T-helper 17 cell (primary cell): Measurements from ENCODE around the gene AQP12B. TPM values are rescaled to one million over a fixed set of nuclear protein-coding genes. Genes with fewer than 3 reads are reported as not detected.

Experiments used
- ATAC-seq: fragments of 150-1000 bp; cut with Tn5 transposase; 2 replicates; pipeline ENCODE4 v1.10.0; 2021; ENCODE audit warnings: mild to moderate bottlenecking, moderate library complexity
- DNase-seq, 3 donors: peaks; one replicate each; pipeline versions ENCODE4 v3.0.0 to v3.0.0-alpha.2; 2020 to 2021
- H3K9me3 ChIP-seq: one replicate; pipeline ENCODE4 v1.7.0; 2013; ENCODE audit warnings: low read length, mild to moderate bottlenecking; ENCODE audit not compliant: control insufficient read depth, poor library complexity, severe bottlenecking
- H3K27ac Mint-ChIP-seq: one replicate; pipeline ENCODE4 v1.8.0; 2022; ENCODE audit warnings: mild to moderate bottlenecking, moderate library complexity, mixed read lengths
- H3K27me3 Mint-ChIP-seq: one replicate; pipeline ENCODE4 v1.8.0; 2022; ENCODE audit warnings: mixed read lengths
- H3K36me3 Mint-ChIP-seq: one replicate; pipeline ENCODE4 v1.8.0; 2022; ENCODE audit warnings: low read depth, mixed read lengths
- H3K4me1 Mint-ChIP-seq: one replicate; pipeline ENCODE4 v1.8.0; 2022; ENCODE audit warnings: mild to moderate bottlenecking, mixed read lengths
- H3K4me3 Mint-ChIP-seq: one replicate; pipeline ENCODE4 v1.8.0; 2022; ENCODE audit warnings: mild to moderate bottlenecking, moderate library complexity, mixed read lengths
- total RNA-seq, 4 donors: library from RNA in 2 of 4; stranded (reverse) in 2 of 4; gene quantifications; one replicate each; pipeline ENCODE4 v1.2.3 and lab custom pipeline; 2022 to 2026

The AQP12B gene
- total RNA-seq, 2 donors from 2014 or later: not detected

DNA sequence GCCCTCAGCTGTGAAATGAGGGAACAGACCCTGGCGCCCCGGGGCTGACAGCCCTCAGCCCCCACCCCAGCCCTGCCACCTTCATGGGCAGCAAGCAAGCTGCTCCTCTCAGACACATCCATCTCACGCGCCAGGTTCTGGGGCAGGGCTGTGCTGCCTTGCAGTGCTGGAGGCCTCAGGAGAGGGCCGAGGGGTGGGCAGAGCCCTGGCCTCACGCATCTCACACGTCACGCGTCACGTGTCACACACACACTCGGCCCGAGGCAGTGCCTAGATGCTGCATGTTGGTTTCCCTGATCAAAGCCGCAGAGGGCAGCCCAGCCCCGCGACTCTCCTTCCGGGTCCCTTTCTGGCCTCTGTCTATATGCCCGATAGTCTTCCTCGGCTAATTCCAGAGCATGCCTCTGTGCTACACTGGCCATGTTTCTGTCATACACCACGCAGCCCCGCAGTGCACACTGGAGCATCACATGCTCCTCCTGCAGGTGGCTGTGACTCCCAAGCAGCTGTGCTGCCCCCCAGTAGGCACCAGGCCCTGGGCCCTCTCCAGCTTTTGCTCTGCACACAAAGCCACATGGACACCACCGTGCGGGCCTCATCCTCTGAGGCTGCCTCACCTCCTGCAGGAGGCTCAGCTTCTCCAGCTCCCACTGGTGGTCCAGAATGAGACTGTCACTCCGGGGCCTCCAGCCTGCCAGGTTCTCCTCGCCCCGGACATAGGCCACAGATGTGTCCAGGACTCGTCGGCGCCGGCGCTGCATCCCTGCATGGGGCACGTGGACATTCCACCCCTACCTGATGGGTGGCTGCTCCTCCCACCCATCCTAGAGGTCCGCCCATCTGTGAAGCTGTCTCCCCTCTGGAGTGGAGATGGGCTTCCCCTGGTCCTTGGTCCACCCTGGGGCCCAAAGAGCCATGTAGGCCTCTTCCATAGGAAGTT, 40.4 kb upstream of the AQP12B start:
- DNase-seq (no peak), ATAC-seq (no peak)
- Mint-ChIP-seq H3K4me3 (no peak overlapping the region), H3K36me3 (no peaks in the 10 kb centered on the region), H3K27ac (no peak overlapping the region), H3K27me3 (peaks cover 7% of the 10 kb centered on the region), H3K4me1 (peaks cover 3% of the 10 kb centered on the region)
- no peaks in the 10 kb centered on the region for H3K9me3 ChIP-seq

DNA sequence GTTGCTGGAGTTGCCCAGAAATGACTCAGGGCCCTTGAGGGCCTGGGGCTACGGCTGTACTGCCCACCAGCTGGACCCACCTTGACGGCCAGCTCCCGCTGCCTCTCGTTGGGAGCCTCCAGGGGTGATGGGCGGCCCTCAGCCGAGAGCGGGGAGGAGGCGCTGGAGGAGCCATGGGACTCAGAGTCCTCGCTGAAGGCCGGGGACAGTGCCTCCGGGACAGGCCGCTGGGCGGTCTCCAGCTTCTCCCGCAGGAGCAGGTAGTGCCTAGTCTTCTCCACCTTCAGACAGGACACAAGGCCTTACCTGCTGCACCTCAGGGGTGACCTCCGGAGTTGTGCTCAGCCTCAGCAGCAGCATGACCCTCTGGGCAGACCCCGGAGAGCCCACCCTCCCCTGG, 39.7 kb upstream of the AQP12B start:
- DNase-seq: no peak
- H3K27me3 Mint-ChIP-seq: peaks cover 7% of the 10 kb centered on the region
- no peak overlapping the region for H3K4me3 Mint-ChIP-seq
- no peaks in the 10 kb centered on the region for H3K36me3 Mint-ChIP-seq
- H3K27ac Mint-ChIP-seq: no peak overlapping the region
- ATAC-seq: no peak
- no peaks in the 10 kb centered on the region for H3K9me3 ChIP-seq
- H3K4me1 Mint-ChIP-seq: peaks cover 3% of the 10 kb centered on the region

DNA sequence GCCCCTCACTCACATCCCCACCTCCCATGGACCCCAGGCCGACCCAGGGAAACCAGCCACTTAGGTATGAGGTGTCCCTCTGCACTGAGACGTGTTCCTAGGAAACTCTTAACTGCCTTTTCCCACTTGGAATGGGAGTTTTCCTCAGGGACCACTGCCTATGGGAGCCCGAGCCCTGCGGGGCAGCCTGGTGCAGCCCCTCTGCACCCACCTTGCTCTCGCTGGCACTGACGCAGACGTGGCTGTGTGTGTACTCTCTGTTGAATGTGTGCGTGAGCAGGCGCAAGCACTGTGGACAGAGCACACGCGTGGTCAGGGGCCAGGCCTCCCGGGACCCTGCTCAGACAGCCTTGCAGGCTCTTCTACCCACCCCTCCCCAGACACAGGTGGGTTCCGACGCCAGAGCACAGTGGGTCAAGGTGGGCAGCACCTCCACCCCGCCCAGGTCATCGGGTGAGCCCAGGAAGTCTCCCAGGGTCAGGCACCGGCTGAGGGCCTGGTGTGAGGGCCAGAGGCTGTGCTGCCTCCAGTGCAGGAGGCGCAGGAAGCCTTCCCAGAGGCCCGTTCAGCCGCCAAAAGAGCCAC, 39.0 kb upstream of the AQP12B start:
- peaks cover 1% of the 10 kb centered on the region for H3K4me1 Mint-ChIP-seq
- no peak overlapping the region for H3K27ac Mint-ChIP-seq
- peaks cover 7% of the 10 kb centered on the region for H3K27me3 Mint-ChIP-seq
- H3K36me3 Mint-ChIP-seq: no peaks in the 10 kb centered on the region
- H3K4me3 Mint-ChIP-seq: no peak overlapping the region
- ATAC-seq: no peak
- H3K9me3 ChIP-seq: no peaks in the 10 kb centered on the region
- no peak for DNase-seq

DNA sequence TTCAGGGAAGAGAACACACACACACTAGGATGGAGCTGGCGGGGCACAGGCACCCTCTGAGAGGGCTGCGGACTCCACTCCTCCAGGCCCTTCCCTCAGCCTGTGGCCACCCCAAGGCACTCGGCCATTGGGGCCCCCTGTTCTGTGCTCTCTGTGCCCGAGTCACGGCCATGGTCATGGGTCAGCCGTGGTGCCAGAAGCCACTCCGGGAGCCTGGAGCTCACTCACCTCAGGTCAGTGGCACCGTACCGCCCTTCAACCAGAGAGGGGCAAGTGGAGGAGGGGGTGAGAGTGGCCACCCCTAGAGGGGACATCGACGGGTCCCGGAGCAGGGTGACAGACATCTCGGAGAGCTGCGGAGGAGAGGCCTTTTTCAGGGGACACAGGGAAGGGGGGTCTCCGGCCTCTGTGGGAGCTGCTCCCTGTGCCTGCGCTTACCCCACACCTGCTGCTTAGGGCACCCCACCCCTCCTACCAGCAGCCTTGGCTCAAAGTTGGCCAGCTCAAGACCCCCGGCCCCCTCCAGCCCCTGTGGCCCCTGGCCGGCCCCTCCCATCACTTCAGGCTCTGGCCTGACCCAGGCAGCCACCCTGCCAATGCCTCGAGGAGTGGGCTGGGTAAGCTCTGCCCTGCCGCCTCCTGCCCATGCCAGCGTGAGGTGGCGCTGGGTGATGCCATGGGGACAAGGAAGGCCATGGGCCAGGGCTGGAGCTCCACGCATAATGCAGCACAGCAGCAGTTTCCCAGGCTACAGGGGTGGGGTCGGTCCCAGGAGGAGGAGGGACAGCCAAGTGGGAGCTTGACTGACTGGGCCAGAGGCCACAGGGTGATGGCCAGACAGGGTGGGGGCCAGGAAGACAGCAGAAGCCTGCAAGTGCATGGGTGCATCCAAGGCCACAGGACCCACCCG, 38.3 kb upstream of the AQP12B start:
- Mint-ChIP-seq H3K27me3 (peaks cover 7% of the 10 kb centered on the region), H3K4me3 (no peak overlapping the region), H3K4me1 (no peaks in the 10 kb centered on the region), H3K27ac (no peak overlapping the region), H3K36me3 (no peaks in the 10 kb centered on the region)
- DNase-seq (no peak), ATAC-seq (no peak)
- H3K9me3 ChIP-seq: no peaks in the 10 kb centered on the region

DNA sequence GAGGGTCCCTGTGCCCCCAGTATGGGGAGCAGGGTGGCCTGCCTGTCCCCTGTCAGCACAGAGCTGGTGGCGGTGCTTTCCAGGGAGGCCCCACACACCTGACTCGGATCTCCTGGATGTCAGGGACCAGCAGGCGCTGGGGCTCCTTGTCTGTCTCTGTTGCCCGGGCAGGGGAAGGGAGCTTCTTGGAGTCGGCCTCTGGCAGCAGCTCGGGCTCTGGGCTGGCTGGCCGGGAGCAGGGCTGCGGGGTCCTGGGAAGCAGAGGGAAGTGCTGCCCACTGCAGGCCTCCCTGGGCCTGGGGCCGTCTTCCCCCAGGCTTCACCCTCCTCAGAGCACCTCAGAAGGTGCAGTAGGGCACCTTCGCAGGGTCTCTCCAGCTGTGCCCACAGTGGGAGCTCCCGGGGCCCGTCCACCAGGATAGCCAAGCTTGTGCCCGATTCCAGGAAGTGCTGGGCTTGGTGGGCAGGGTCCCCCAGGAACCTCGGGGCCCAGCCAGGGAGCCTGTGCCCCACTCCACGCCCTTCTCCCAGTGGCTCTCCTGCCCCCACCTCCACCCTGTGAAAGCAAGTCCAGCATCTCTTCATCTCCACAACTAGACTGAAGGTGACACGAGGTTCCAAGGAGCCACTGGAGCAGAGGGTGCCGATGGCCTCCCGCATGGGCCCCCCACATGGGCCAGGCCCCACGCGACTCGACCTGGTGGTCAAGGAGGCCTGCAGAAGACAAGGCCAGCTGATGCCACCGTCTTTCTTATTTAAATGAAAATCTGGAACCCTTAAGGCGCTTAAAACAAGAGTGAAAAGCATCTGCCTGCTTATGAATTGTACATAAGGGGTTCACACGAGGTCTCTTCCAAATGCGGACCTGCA, 37.2 kb upstream of the AQP12B start:
- H3K9me3 ChIP-seq: no peaks in the 10 kb centered on the region
- no peak overlapping the region for H3K27ac Mint-ChIP-seq
- no peak for ATAC-seq
- peaks cover 7% of the 10 kb centered on the region for H3K27me3 Mint-ChIP-seq
- no peaks in the 10 kb centered on the region for H3K36me3 Mint-ChIP-seq
- H3K4me3 Mint-ChIP-seq: no peak overlapping the region
- H3K4me1 Mint-ChIP-seq: no peaks in the 10 kb centered on the region
- no peak for DNase-seq

DNA sequence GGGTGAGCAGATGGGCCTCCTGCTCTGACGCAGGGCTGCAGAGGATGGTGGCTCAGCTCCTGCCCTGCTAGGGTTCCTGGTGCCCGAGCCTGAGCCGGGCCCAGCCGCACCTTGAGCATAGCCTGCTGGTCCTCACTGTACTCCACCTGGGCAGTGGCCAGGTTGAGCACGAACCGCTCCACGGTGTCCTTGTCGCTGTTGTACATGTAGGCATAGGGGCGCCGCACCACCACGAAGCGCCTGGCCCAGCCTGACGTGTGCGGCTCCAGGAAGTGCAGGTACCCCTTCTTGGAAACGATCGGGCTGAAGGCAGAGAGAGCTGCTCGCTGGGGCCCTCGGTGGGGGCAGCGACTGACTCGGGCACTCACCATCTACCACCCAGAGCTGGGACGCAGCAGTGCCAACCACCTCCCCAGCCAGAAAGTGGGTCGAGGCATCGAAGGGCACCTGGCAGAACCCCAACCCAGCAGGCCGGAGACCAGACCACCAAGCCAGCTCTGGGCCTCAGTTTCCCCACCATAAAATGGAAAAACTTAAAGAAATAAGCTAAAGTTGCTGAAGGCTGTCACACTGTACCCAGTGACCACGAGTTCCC, 36.3 kb upstream of the AQP12B start:
- no peaks in the 10 kb centered on the region for H3K4me1 Mint-ChIP-seq

DNA sequence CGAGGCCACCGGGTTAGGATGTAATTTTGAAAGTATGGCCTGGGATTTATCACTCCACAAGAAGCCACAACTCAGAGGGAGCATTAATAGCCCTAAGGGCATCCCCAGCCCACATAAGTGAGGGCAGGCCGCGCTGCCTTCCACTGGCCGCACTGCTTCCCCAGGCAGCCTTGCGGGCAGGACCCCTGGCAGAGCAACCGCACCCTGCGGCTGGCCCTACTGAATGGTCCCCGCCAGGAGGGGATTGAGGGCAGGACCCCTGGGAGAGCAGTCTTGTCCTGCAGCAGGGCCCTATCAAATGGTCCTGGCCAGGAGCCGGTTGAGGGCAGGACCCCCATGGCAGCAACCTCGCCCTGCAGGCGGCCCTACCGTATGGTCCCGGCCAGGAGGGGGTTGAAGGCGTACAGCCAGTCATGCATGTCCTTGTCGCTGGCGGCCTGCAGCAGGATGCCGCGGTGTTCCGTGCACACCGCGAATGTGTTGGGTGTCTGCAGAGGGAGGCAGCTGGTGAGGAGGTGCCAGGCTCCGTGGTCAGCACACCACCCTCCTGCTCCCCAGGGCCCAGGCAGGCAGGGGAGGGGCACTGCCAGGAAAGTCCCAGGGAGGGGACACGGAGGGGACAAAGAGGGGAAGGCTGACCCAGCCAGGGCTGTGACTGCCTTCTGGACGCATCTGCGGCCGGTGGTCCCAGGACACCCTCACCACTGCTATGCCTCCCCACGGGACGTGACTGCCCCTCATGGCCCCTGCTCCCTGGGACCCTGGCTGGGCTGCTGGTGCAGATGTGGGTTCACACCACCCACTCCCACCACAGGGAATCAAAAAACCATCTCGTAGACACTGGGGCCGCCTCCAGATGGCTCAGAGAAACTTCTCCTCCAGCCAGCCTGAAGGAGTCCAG, 35.2 kb upstream of the AQP12B start:
- ATAC-seq (no peak), DNase-seq (no peak)
- no peaks in the 10 kb centered on the region for H3K36me3 Mint-ChIP-seq
- H3K9me3 ChIP-seq: no peaks in the 10 kb centered on the region
- H3K4me1 Mint-ChIP-seq: no peaks in the 10 kb centered on the region
- no peak overlapping the region for H3K27ac Mint-ChIP-seq
- no peak overlapping the region for H3K4me3 Mint-ChIP-seq
- H3K27me3 Mint-ChIP-seq: peaks cover 7% of the 10 kb centered on the region

More for the DNA sequence above, 36.3 kb upstream of the AQP12B start:
- Mint-ChIP-seq H3K36me3 (no peaks in the 10 kb centered on the region), H3K27ac (no peak overlapping the region), H3K27me3 (peaks cover 7% of the 10 kb centered on the region), H3K4me3 (no peak overlapping the region)
- H3K9me3 ChIP-seq: no peaks in the 10 kb centered on the region
- DNase-seq (no peak), ATAC-seq (no peak)

DNA sequence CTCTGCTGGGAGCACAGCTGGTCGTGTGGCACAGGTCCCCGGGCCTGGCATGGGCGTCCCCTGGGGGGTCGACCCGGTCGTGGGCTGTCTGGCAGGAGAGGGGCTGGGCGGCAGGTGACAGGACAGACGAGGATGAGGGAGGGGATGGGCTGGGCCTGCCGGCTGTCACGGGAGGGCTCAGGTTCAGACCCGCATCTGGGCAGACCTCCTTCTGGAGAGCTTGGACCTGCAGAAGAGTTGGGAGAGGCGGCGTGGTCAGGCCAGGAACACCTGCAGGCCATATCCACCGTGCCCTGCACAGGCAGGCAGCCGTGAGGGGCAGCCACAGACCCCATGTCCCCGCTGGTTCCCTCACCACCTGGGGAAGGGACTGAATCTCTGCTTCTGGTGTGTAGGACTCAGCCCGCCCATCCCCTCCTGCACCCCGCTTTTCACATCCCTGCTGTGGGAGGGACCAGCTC, 34.5 kb upstream of the AQP12B start:
- ATAC-seq: no peak
- Mint-ChIP-seq H3K27ac (no peak overlapping the region), H3K27me3 (peaks cover 7% of the 10 kb centered on the region), H3K4me1 (no peaks in the 10 kb centered on the region), H3K36me3 (no peaks in the 10 kb centered on the region), H3K4me3 (no peak overlapping the region)
- DNase-seq: no peak
- no peaks in the 10 kb centered on the region for H3K9me3 ChIP-seq

DNA sequence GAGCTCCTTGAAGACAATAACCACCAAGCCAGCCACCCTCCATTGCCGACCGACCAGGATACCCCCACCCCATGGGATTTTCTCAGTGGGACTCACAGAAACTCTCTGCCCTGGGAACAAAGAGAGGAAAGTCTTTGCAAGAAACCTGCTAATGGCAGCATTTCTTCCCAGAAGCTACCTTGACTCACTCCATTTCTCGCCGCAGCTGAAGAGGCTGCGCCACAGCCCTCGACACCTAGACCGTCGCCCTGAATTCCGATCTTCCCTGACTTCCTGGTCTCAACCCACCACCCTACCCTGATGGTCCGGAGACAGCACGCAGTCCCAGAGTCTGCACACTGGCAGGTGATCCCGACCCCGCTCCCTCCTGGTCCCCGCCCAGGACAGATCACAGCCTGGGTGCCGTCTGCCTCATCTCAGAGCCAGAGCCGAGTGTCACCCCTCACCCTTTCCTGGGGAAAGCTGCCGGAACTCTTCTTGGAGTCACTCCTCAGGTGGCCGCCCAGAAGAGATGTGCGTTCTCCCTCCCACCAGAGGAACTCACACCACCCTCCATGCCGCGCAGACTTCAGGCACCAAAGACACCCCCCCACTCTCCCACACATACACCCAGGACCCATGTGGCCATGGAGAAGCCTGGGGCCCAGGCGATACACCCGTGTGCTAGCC, 33.6 kb upstream of the AQP12B start:
- no peak for DNase-seq
- H3K36me3 Mint-ChIP-seq: no peaks in the 10 kb centered on the region
- H3K4me3 Mint-ChIP-seq: no peak overlapping the region
- ATAC-seq: no peak
- H3K27me3 Mint-ChIP-seq: peaks cover 7% of the 10 kb centered on the region
- no peaks in the 10 kb centered on the region for H3K9me3 ChIP-seq
- no peaks in the 10 kb centered on the region for H3K4me1 Mint-ChIP-seq
- H3K27ac Mint-ChIP-seq: no peak overlapping the region

DNA sequence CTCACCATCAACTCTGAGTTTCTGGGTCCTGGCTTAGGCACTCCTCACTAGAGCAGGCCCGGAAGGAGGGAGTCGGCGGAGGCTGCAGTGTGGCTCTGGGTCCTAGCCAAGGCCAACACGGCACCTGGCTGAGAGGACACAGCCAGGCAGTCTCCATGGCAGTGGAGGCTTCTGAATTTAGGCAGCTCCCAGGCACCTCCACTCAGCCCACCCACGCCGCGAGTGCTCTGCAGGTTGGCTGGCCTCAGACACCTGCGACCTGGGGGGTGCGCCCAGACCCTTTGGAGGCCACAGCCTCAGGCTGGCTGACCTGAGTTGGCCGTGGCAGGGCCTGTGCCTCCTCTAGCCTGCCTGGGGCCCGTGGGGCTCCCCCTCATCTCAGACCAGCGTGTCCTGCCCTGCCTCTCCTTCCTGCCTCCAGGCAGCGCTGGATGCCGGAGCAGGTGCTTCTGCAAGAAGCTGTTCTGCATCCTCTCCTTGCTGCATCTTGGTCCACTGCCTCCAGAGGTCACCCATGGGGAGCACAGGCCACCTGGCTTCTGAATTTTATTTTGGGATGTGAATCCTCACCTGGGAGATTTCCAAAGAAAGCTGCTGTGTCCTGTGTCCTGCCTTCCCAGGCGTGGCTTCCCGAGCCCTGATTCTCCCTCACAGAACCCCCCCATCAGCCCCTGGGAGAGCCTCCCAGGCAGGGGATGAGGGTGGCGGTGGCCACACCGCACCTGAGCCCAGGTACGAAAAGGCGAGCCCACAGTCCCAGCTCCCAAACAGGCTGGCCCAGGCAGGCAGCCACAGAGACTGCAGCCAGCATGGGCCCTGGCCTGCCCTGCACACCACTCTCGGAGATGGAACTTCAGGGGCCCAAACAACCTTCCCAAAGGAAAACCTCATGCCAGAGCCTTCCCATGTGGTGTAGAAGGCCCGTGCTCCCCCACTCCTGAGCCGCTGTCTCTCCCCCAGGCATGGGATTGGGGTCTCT, 32.4 kb upstream of the AQP12B start:
- H3K9me3 ChIP-seq: no peaks in the 10 kb centered on the region
- Mint-ChIP-seq H3K4me3 (no peak overlapping the region), H3K4me1 (no peaks in the 10 kb centered on the region), H3K36me3 (no peaks in the 10 kb centered on the region), H3K27ac (no peak overlapping the region), H3K27me3 (peaks cover 1% of the 10 kb centered on the region)
- no peak for DNase-seq
- ATAC-seq: no peak
